Body of pancreas (tissue), 4 donors: ENCODE data around the gene MAP4K4. TPM values are rescaled to one million over a fixed set of nuclear protein-coding genes. Genes with fewer than 3 reads are reported as not detected.

ENCODE experiments used
- ATAC-seq: fragments of 150-250 bp; one replicate; pipeline ENCODE4 v1.9.1; 2016
- DNase-seq, 4 donors: peaks; one replicate each; pipeline ENCODE4 v3.0.0-alpha.2; 2019
- H3K27ac ChIP-seq, 4 donors: fragments of 200-600 bp; sonication (generic); 1 replicate in 3 of 4; 2 replicates in 1 of 4; pipeline versions ENCODE4 v1.5.1 to v1.6.1; 2016 to 2019; ENCODE audit warnings: mild to moderate bottlenecking in 1 of 4, mixed read lengths in 1 of 4, moderate library complexity in 1 of 4
- H3K27me3 ChIP-seq, 2 donors: fragments of 200-600 bp; sonication (generic); one replicate each; pipeline ENCODE4 v1.6.0; 2016; ENCODE audit warnings: mild to moderate bottlenecking in 1 of 2
- H3K36me3 ChIP-seq, 2 donors: fragments of 200-600 bp; sonication (generic); replicated peaks in 1 of 2; 2 replicates each; pipeline ENCODE4 v1.5.1; 2016; ENCODE audit warnings: low read depth in 2 of 2; ENCODE audit not compliant: insufficient read depth in 1 of 2
- H3K4me1 ChIP-seq: fragments of 200-600 bp; sonication (generic); one replicate; pipeline ENCODE4 v1.6.0; 2016
- H3K4me3 ChIP-seq, 2 donors: fragments of 200-600 bp; sonication (generic); 1 replicate in 1 of 2; 2 replicates in 1 of 2; pipeline ENCODE4 v1.5.1; 2016 to 2019
- H3K9me3 ChIP-seq, 3 donors: fragments of 200-600 bp; sonication (generic); 1 replicate in 2 of 3; 2 replicates in 1 of 3; pipeline ENCODE4 v1.5.1; 2016
- CTCF ChIP-seq, 7 experiments: fragments of 450-650 bp in 4 of 7; fragments of 200-600 bp in 3 of 7; sonication (generic) in 3 of 7; IDR thresholded peaks; one replicate each; pipeline ENCODE4 v1.5.1; 2016 to 2019; ENCODE audit warnings: antibody characterized with exemption in 7 of 7
- POLR2A ChIP-seq, 3 donors: fragments of 450-650 bp; IDR thresholded peaks; one replicate each; pipeline ENCODE4 v1.6.1; 2016; ENCODE audit warnings: antibody characterized with exemption in 3 of 3, mild to moderate bottlenecking in 2 of 3
- WGBS, 2 donors: methylation state at CpG; one replicate each; pipeline ENCODE4 v1.1.5; 2017; 5-methylcytosine and 5-hydroxymethylcytosine counted together
- intact Hi-C: fragments of 100-400 bp; cut with DNase I; formaldehyde crosslinking; loops from one replicate; pipeline ENCODE4 v1.15.1; 2023
- total RNA-seq, 2 donors: library from RNA; depleted of rRNA; stranded (reverse); fragments of >200 nt; gene quantifications; one replicate each; pipeline ENCODE4 v1.1.0, GENCODE V29; 2016

Gene MAP4K4
- total RNA-seq, 2 donors from 2014 or later = 22.1 to 25.1 TPM

GRCh38 chr2:101751875-101752619 is 54.5 kb downstream of the MAP4K4 start:
- DNase-seq = no peak
- intact Hi-C loops = no loop called here
- Histone ChIP-seq H3K4me1 (peaks cover 52% of the 10 kb centered on the region), H3K36me3 (no peaks in the 10 kb centered on the region), H3K27ac (no peak overlapping the region), H3K4me3 (no peak overlapping the region), H3K9me3 (no peaks in the 10 kb centered on the region), H3K27me3 (no peaks in the 10 kb centered on the region)
- no peak for TF ChIP-seq POLR2A (IDR thresholded peaks at IDR 0.05)
- no peak for TF ChIP-seq CTCF (IDR thresholded peaks at IDR 0.05)
- no peak for ATAC-seq
- WGBS, 2 donors = 37 to 40% methylated on average over 3 of the region's 3 CpGs

- intact Hi-C loops = no loop called here
- H3K36me3 ChIP-seq = no peaks in the 10 kb centered on the region
- H3K4me1 ChIP-seq = peaks cover 42% of the 10 kb centered on the region
- no peak overlapping the region for H3K4me3 ChIP-seq
- peak overlapping the region in 1 of 4 donors; percentile 0 for H3K27ac ChIP-seq
- no peaks in the 10 kb centered on the region for H3K27me3 ChIP-seq
- 49 to 64% methylated on average over 4 to 5 of the region's 5 CpGs for WGBS, 2 donors
- ATAC-seq = peak; percentile 18
- DNase-seq = peak in 1 of 4 donors; percentile 24
- H3K9me3 ChIP-seq = no peaks in the 10 kb centered on the region
- no peak for TF ChIP-seq POLR2A (IDR thresholded peaks at IDR 0.05)
- no peak for TF ChIP-seq CTCF (IDR thresholded peaks at IDR 0.05)
Observed at GRCh38 chr2:101752716-101753616, 55.5 kb downstream of the MAP4K4 start.

- peak overlapping the region in 1 of 4 donors; percentile 4 for H3K27ac ChIP-seq
- DNase-seq (no peak), ATAC-seq (no peak)
- WGBS, 2 donors = 64 to 88% methylated on average over 5 of the region's 5 CpGs
- peaks cover 37% of the 10 kb centered on the region for H3K4me1 ChIP-seq
- H3K36me3 ChIP-seq = no peaks in the 10 kb centered on the region
- no peaks in the 10 kb centered on the region for H3K9me3 ChIP-seq
- no peak for TF ChIP-seq POLR2A (IDR thresholded peaks at IDR 0.05)
- no peak for TF ChIP-seq CTCF (IDR thresholded peaks at IDR 0.05)
- H3K4me3 ChIP-seq = no peak overlapping the region
- H3K27me3 ChIP-seq = no peaks in the 10 kb centered on the region
- intact Hi-C loops = no loop called here
Observed at GRCh38 chr2:101753720-101754490, 56.4 kb downstream of the MAP4K4 start.

- WGBS, 2 donors = 29 to 39% methylated on average over 2 of the region's 2 CpGs
- H3K27me3 ChIP-seq = no peaks in the 10 kb centered on the region
- peak overlapping the region in 1 of 4 donors; percentile 4 for H3K27ac ChIP-seq
Observed at GRCh38 chr2:101754618-101755017, 57.1 kb downstream of the MAP4K4 start.

More at GRCh38 chr2:101754618-101755017, 57.1 kb downstream of the MAP4K4 start:
- intact Hi-C loops = no loop called here
- Histone ChIP-seq H3K4me1 (peaks cover 37% of the 10 kb centered on the region), H3K4me3 (no peak overlapping the region), H3K36me3 (no peaks in the 10 kb centered on the region), H3K9me3 (no peaks in the 10 kb centered on the region)
- no peak for TF ChIP-seq CTCF (IDR thresholded peaks at IDR 0.05)
- no peak for TF ChIP-seq POLR2A (IDR thresholded peaks at IDR 0.05)
- no peak for DNase-seq
- no peak for ATAC-seq
